CD4-positive, alpha-beta T cell treated with Interleukin-4 for 4 hours (primary cell): Measurements from ENCODE around the gene CCDC138.

Experiments
- DNase-seq: peaks from one replicate; pipeline ENCODE4 v3.0.0-alpha.2; 2020

The CCDC138 gene

GRCh38 chr2:108825736-108826135, 39.2 kb downstream of the CCDC138 start:
- DNase-seq, result no peak

GRCh38 chr2:108829578-108830310, 43.2 kb downstream of the CCDC138 start:
- DNase-seq, result no peak

DNA sequence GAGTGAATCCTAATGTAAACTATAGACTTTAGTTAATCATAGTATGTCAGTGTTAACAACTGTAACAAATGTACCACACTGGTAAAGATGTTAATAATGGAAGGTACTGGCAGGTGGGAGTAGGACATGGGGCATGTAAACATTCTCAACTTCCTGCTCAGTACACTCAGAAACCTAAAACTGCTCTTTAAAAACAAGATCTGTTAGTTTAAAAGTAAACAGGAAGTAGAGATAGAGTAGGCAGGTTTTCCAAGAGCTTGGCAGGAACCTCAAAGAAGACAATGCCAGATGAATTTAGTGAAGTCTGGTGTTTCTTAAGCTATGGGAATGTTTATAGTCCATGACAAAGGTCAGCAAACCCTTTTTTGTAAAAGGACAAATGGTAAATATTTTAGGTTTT, 46.6 kb downstream of the CCDC138 start:
- DNase-seq, result no peak

- no peak for DNase-seq
Observed at GRCh38 chr2:108834620-108835019, 48.0 kb downstream of the CCDC138 start.

- no peak for DNase-seq
Observed at GRCh38 chr2:108835040-108835439, 48.5 kb downstream of the CCDC138 start.

- no peak for DNase-seq
Observed at GRCh38 chr2:108837198-108837597, 50.6 kb downstream of the CCDC138 start.

GRCh38 chr2:108841506-108841905, 54.9 kb downstream of the CCDC138 start:
- no peak for DNase-seq

DNA sequence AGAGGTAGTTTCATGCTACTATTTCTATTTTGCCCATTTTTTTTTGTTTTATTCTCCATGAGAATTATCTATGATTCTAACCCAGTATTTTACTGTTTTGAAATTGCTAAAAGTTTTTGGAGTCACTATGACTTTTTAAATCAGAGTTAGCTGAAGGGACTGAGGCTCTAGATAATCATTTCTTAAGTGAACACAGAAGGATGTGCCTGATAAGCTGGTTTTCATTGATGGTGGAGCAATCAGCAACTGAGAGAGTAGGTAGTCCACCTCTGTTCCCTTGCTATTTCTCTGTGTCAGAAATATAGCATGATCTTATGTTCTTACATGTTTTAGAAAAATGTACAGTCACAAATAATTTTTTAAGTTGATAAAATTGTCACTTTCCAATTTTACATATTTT, 59.4 kb downstream of the CCDC138 start:
- no peak for DNase-seq

GRCh38 chr2:108847000-108847399, 60.4 kb downstream of the CCDC138 start:
- no peak for DNase-seq

DNA sequence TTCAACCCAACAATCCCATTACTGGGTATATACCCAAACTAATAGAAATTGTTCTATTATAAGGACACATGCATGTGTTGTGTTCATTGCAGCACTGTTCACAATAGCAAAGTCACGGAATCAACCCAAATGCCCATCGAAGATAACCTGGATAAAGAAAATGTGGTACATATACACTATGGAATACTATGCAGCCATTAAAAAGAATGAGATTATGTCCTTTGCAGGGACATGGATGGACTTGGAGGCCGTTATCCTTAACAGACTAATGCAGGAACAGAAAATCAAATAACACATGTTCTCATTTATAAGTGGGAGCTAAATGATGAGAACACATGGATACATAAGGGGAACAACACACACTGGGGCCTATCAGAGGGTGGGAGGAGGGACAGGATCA, 65.8 kb downstream of the CCDC138 start:
- no peak for DNase-seq

GRCh38 chr2:108853421-108853820, 66.8 kb downstream of the CCDC138 start:
- DNase-seq, result no peak

DNA sequence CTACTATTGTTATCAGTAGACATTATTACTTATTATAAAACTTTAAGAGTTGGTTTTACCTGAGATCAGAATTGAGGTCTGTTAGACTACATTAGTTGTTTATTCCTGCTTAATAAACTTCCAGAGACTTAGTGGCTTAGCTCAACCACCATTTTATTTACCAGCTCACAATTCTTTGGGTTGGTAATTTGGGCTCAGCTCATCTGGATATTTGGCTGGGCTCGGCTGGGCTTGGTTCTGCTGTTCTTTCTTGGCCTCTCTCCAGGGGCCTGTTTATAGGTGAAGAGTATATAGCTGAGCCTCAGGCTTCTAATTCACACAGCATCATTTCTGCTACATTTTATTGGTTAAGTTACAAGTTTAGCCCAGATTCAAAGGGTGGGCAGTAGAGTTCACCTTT, 67.9 kb downstream of the CCDC138 start:
- DNase-seq, result no peak

GRCh38 chr2:108855194-108855593, 68.6 kb downstream of the CCDC138 start:
- peak; percentile 12 for DNase-seq

GRCh38 chr2:108858894-108859293, 72.3 kb downstream of the CCDC138 start:
- DNase-seq, result no peak

- DNase-seq, result no peak
Observed at GRCh38 chr2:108866041-108866440, 79.5 kb downstream of the CCDC138 start.

GRCh38 chr2:108868911-108869310, 82.3 kb downstream of the CCDC138 start:
- no peak for DNase-seq

DNA sequence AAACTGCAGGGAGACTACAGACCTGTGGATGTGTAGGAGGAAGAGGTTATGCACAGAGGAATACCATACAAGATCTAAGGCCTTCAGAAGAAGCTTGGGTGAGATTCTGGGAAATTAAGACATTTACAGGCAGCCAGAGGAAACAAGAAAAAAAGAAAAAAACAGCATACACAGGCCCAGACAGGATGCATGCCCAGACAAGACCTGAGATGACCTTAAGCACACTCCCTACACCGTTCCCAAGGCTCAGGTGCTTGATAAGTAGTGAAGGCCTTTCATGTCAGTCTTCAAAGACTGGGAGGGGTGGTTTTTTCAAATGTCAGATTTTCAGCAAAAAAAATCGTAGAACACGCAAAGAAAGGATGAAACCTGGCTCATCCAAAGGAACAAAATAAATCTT, 83.0 kb downstream of the CCDC138 start:
- DNase-seq, result no peak

DNA sequence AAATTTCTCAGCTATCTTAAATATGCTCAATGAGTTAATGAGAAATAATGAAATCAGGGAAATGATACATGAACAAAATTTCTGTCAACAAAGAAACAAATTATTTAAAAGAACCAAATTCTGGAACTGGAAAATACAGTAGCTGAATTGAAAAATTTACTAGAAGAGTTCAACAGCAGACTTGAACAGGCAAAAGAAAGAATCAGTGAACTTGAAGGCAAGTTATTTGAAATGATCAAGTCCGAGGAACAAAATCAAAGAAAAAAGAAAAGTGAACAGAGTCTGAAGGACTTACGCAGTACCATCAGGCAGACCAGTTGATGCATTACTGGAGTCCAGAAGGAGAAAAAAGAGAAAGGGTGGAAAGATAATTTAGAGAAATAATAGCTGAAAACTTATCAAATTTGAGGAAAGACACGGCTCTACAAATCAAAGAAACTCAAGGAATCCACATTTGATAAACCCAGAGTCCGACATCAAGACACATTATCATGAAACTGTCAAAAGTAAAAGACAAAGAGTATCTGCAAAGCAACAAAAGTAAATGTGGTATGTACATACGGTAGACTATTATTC, 83.6 kb downstream of the CCDC138 start:
- no peak for DNase-seq

DNA sequence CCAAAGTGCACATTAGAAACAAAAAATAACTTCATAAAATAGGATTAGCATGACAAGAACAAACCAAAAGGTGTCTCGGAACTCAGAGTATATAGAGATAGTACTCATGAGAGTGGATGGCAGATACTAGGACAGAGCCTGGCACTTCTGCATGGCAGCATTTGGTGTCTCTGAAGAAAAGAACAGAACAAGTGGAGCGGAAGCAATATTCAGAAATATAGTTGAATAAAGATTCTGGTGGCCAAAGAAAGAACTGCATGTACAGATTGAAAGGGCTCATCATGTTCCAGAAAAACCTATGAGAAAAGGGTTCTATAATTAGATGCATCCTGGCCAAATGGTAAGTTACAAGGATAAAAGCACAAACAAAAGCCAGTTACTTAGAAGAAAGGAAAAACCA, 90.9 kb downstream of the CCDC138 start:
- no peak for DNase-seq

DNA sequence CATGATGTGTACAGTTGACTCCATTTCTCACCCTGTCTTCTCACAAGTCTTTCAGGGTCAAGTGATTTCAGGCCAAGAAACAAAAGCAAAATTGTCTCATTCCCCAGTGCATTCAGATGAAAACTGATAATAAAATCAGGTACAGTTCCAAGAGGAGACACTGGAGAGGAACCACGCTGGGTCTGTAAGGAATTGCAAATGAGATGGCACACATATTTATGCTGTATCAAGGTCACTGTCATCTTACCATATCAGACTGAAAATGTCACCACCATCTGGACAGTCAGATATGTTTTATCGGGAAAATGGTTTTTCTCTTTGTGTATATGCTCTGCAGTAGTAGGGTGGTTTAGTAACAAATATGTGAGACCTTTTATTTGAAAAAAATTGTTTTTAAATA, 91.7 kb downstream of the CCDC138 start:
- no peak for DNase-seq

GRCh38 chr2:108884619-108885018, 98.0 kb downstream of the CCDC138 start:
- no peak for DNase-seq

DNA sequence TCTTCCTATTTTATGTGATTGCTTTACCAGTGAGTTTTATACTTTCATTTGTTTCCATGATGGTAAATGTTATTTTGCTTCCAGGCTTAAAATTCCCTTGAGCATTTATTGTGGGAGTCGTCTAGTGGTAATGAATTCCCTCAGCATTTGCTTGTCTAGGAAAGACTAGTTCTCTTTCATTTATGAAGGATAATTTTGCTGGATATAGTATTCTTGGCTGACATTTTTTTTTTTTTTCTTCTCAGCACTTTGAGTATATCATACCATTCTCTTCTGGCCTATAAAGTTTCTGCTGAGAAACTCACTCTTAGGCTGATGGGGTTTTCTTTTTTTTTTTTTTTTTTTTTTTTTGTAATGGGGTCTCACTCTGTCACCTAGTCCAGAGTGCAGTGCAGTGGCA, 103.3 kb downstream of the CCDC138 start:
- no peak for DNase-seq

- DNase-seq, result no peak
Observed at GRCh38 chr2:108893277-108893676, 106.7 kb downstream of the CCDC138 start.

GRCh38 chr2:108894766-108895165, 108.2 kb downstream of the CCDC138 start:
- no peak for DNase-seq

DNA sequence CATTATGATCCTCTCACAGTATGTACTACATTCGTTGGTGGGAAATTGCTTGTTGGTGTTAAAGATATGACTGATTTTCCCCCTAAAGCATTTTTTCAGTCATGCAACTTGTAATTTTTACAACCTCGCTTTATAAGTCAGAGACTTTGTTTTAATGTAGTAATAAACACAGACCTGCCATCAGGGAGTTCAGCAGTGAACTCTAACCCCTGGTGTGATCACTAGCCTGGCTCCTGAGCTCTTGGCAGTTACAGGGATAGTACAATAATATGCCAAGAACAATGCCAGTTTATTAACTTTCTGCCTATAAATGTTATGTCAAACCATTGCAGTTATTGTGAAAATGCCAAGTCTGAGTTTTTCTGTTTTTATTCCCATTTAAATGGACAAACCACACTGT, 108.6 kb downstream of the CCDC138 start:
- no peak for DNase-seq
